NCI-H2081 (cell line): ENCODE measurements around the gene CDH12.

Experiments used
- DNase-seq, 2 experiments: peaks; one replicate each; lab custom pipeline; 2025; lab: John Stamatoyannopoulos, UW

The CDH12 gene

GRCh38 chr5:21820527-21820926 is 1032.6 kb downstream of the CDH12 start:
- DNase-seq: peak in 1 of 2 experiments; percentile 22

GRCh38 chr5:21818370-21818720 is 1034.8 kb downstream of the CDH12 start:
- no peak for DNase-seq

GRCh38 chr5:21817668-21818369 is 1035.3 kb downstream of the CDH12 start:
- DNase-seq: peak; percentile 57 to 58

GRCh38 chr5:21810737-21811316 is 1042.3 kb downstream of the CDH12 start:
- DNase-seq: peak; percentile 52 to 76

GRCh38 chr5:21809611-21810010 is 1043.5 kb downstream of the CDH12 start:
- DNase-seq: no peak

GRCh38 chr5:21807953-21808352 is 1045.2 kb downstream of the CDH12 start:
- DNase-seq: peak; percentile 28 to 59

GRCh38 chr5:21806943-21807342 is 1046.2 kb downstream of the CDH12 start:
- DNase-seq: no peak

- no peak for DNase-seq
Observed at GRCh38 chr5:21806271-21806670, 1046.9 kb downstream of the CDH12 start.

GRCh38 chr5:21802869-21803490 is 1050.2 kb downstream of the CDH12 start:
- DNase-seq: peak; percentile 41 to 69

- DNase-seq: no peak
Observed at GRCh38 chr5:21802100-21802499, 1051.0 kb downstream of the CDH12 start.

GRCh38 chr5:21792748-21793147 is 1060.4 kb downstream of the CDH12 start:
- DNase-seq: no peak

GRCh38 chr5:21791304-21791703 is 1061.8 kb downstream of the CDH12 start:
- no peak for DNase-seq

- no peak for DNase-seq
Observed at GRCh38 chr5:21784487-21784886, 1068.7 kb downstream of the CDH12 start.

GRCh38 chr5:21783074-21783679 is 1070.0 kb downstream of the CDH12 start:
- no peak for DNase-seq

- DNase-seq: no peak
Observed at GRCh38 chr5:21776466-21776865, 1076.7 kb downstream of the CDH12 start.

- no peak for DNase-seq
Observed at GRCh38 chr5:21774801-21775200, 1078.3 kb downstream of the CDH12 start.

- no peak for DNase-seq
Observed at GRCh38 chr5:21774281-21774680, 1078.9 kb downstream of the CDH12 start.

GRCh38 chr5:21773456-21773855 is 1079.7 kb downstream of the CDH12 start:
- DNase-seq: no peak

- no peak for DNase-seq
Observed at GRCh38 chr5:21765406-21765805, 1087.7 kb downstream of the CDH12 start.

GRCh38 chr5:21739096-21739495 is 1114.0 kb downstream of the CDH12 start:
- DNase-seq: no peak

GRCh38 chr5:21723500-21723899 is 1129.6 kb downstream of the CDH12 start:
- DNase-seq: no peak

GRCh38 chr5:21711866-21712758 is 1141.0 kb downstream of the CDH12 start:
- DNase-seq: no peak
